HepG2 (cell line): ENCODE results near the gene IFIT5. TPM values are rescaled to one million over a fixed set of nuclear protein-coding genes. Genes with fewer than 3 reads are reported as not detected.
A peak's percentile ranks its signal among the peaks of the same experiment; 100 is the strongest.

Experiments
- ASH2L ChIP-seq: fragments of 300-600, 200-600 bp; sonication (generic); IDR thresholded peaks from 2 replicates; pipeline ENCODE4 v1.7.0; 2017; ENCODE audit warnings: low read depth, mild to moderate bottlenecking, moderate library complexity, mixed read lengths, low read length; ENCODE audit not compliant: insufficient read length
- DR1 ChIP-seq: sonication (generic); formaldehyde crosslinking; IDR thresholded peaks from 2 replicates; pipeline ENCODE4 v1.8.0; 2021; ENCODE audit warnings: mild to moderate bottlenecking, missing genetic modification reagents, inconsistent platforms
- GFI1 ChIP-seq: sonication (generic); formaldehyde crosslinking; IDR thresholded peaks from 2 replicates; pipeline ENCODE4 v1.5.0; 2020; ENCODE audit warnings: missing genetic modification reagents, mild to moderate bottlenecking, borderline replicate concordance
- JUN ChIP-seq: sonication (generic); formaldehyde crosslinking; IDR thresholded peaks from 2 replicates; pipeline ENCODE4 v1.4.0; 2020; ENCODE audit warnings: mild to moderate bottlenecking, missing genetic modification reagents
- LCORL ChIP-seq, 2 experiments: fragments of 450-650 bp in 1 of 2; sonication (generic) in 1 of 2; formaldehyde crosslinking in 1 of 2; IDR thresholded peaks; 2 replicates each; pipeline versions ENCODE4 v1.5.0 to v1.6.1; 2017 to 2020; ENCODE audit warnings: antibody characterized with exemption in 1 of 2, missing genetic modification reagents in 1 of 2
- MBD4 ChIP-seq: IDR thresholded peaks from 2 replicates; pipeline ENCODE4 v1.6.1; 2012; ENCODE audit warnings: low read length, inconsistent platforms, borderline replicate concordance
- POLR2AphosphoS2 ChIP-seq: IDR thresholded peaks from 2 replicates; pipeline ENCODE4 v1.6.1; 2011; ENCODE audit warnings: low read depth, low read length, improper control_type of control experiment
- SIX4 ChIP-seq: sonication (generic); formaldehyde crosslinking; IDR thresholded peaks from 2 replicates; pipeline ENCODE4 v1.4.0; 2020; ENCODE audit warnings: missing genetic modification reagents
- ZKSCAN5 ChIP-seq: sonication (generic); formaldehyde crosslinking; IDR thresholded peaks from 2 replicates; pipeline ENCODE4 v1.5.1; 2020; ENCODE audit warnings: mild to moderate bottlenecking, missing genetic modification reagents
- ZNF264 ChIP-seq: sonication (generic); formaldehyde crosslinking; IDR thresholded peaks from 2 replicates; pipeline ENCODE4 v1.4.0; 2020; ENCODE audit warnings: missing genetic modification reagents
- ZNF674 ChIP-seq: sonication (generic); formaldehyde crosslinking; IDR thresholded peaks from 2 replicates; pipeline ENCODE4 v1.5.0; 2020; ENCODE audit warnings: low read depth, mild to moderate bottlenecking, missing genetic modification reagents
- polyA plus RNA-seq, 8 experiments: library from polyadenylated mRNA; depleted of rRNA in 3 of 8; stranded (reverse) in 7 of 8; unstranded in 1 of 8; fragments of >200 nt; fragmentation: Illumina TruSeq in 4 of 8; extraction: Trizol in 4 of 8; gene quantifications; 2 replicates each; pipeline versions ENCODE4 v1.2.1 to v1.2.3, GENCODE V29; 2011 to 2016; ENCODE audit warnings: low read depth in 4 of 8, missing spikeins in 1 of 8, mixed read lengths in 1 of 8; ENCODE audit not compliant: insufficient read depth in 1 of 8
- total RNA-seq, 5 experiments: library from RNA; depleted of rRNA; stranded (reverse); fragments of >200 nt; fragmentation: Illumina TruSeq; extraction: Trizol; gene quantifications; 2 replicates each; pipeline ENCODE4 v1.2.3, GENCODE V29; 2016; ENCODE audit warnings: low read depth in 1 of 5
- TF ChIP-seq, protein P1 (sequence below): sonication (generic); formaldehyde crosslinking; IDR thresholded peaks from 2 replicates; pipeline ENCODE4 v1.4.0; 2020; ENCODE audit warnings: missing genetic modification reagents, borderline replicate concordance
- TF ChIP-seq, protein P2 (sequence below): sonication (generic); formaldehyde crosslinking; IDR thresholded peaks from 2 replicates; pipeline ENCODE4 v1.8.1; 2022; ENCODE audit warnings: low read depth, mild to moderate bottlenecking, missing genetic modification reagents
- TF ChIP-seq, protein P3 (sequence below): sonication (generic); formaldehyde crosslinking; IDR thresholded peaks from 2 replicates; pipeline ENCODE4 v1.4.0; 2020; ENCODE audit warnings: missing genetic modification reagents
- TF ChIP-seq, protein P4 (sequence below): sonication (generic); formaldehyde crosslinking; IDR thresholded peaks from 2 replicates; pipeline ENCODE4 v1.5.1; 2020; ENCODE audit warnings: missing genetic modification reagents, mild to moderate bottlenecking, borderline replicate concordance
- TF ChIP-seq, protein P5 (sequence below): sonication (generic); formaldehyde crosslinking; IDR thresholded peaks from 2 replicates; pipeline ENCODE4 v1.8.1; 2023; ENCODE audit warnings: mild to moderate bottlenecking, moderate library complexity, missing genetic modification reagents

IFIT5 gene
- total and polyA plus RNA-seq, 2 of the 13 experiments (the other 11 are each of a cell fraction or from before 2014, with no cell fraction given), result 2.2 to 8.3 TPM

DNA sequence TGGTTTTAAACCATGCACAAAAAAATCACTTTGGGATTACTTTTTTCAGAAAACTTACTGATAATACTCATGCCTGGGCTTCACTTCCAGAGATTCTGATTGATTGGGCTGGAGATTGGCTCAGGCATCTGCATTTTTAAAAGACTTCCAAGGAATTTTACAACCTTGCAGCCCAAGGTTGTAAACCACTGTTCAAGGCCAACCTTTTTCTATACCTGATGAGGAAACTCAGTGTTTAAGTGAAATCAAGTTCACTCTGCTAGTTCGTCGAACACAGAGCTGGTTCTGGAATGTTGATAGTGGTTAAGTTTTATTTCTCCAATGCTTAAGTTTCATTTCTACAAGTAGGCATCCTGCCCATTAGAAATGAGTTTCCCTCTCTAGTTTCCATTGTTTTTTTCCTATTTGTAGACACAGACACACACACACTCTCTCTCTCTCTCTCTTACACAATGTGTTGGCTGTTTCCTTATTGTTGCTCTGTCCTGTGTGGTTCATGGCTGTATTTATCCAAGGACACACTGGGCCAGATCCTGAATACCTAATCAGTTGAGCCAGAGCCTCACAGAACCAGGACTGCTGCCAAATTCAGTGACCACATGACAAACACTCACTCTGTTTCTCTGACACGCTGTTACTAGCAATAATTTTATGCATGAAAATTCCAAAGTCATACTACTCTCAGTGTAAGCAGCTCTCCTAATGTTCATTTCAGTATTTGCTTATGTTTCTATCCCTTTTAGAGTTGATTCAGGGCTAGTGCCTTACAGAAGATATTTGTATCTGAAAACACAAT is 40.3 kb upstream of the IFIT5 start (continued):
- TF ChIP-seq SIX4 (CRISPR knock-in tag) (0 out of 2 replicates have a peak, but pooled peaks have one; percentile 37), POLR2AphosphoS2 (no peak), DR1 (no peak), ZNF674 (no peak), ZKSCAN5 (CRISPR knock-in tag) (no peak), LCORL (IDR thresholded peaks at IDR 0.05) (peak; percentile 48; the same call in 1 of the 2 replicates), LCORL (CRISPR knock-in tag; IDR thresholded peaks at IDR 0.05) (peak; percentile 57; the same call in 1 of the 2 replicates), JUN (no peak), MBD4 (no peak), GFI1 (peak; percentile 79), ZNF264 (CRISPR knock-in tag) (no peak), ASH2L (peak; percentile 49)
- TF ChIP-seq, protein P1, sequence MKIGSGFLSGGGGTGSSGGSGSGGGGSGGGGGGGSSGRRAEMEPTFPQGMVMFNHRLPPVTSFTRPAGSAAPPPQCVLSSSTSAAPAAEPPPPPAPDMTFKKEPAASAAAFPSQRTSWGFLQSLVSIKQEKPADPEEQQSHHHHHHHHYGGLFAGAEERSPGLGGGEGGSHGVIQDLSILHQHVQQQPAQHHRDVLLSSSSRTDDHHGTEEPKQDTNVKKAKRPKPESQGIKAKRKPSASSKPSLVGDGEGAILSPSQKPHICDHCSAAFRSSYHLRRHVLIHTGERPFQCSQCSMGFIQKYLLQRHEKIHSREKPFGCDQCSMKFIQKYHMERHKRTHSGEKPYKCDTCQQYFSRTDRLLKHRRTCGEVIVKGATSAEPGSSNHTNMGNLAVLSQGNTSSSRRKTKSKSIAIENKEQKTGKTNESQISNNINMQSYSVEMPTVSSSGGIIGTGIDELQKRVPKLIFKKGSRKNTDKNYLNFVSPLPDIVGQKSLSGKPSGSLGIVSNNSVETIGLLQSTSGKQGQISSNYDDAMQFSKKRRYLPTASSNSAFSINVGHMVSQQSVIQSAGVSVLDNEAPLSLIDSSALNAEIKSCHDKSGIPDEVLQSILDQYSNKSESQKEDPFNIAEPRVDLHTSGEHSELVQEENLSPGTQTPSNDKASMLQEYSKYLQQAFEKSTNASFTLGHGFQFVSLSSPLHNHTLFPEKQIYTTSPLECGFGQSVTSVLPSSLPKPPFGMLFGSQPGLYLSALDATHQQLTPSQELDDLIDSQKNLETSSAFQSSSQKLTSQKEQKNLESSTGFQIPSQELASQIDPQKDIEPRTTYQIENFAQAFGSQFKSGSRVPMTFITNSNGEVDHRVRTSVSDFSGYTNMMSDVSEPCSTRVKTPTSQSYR, result peak; percentile 52; the same call in 1 of the 2 replicates
- TF ChIP-seq, protein P2, sequence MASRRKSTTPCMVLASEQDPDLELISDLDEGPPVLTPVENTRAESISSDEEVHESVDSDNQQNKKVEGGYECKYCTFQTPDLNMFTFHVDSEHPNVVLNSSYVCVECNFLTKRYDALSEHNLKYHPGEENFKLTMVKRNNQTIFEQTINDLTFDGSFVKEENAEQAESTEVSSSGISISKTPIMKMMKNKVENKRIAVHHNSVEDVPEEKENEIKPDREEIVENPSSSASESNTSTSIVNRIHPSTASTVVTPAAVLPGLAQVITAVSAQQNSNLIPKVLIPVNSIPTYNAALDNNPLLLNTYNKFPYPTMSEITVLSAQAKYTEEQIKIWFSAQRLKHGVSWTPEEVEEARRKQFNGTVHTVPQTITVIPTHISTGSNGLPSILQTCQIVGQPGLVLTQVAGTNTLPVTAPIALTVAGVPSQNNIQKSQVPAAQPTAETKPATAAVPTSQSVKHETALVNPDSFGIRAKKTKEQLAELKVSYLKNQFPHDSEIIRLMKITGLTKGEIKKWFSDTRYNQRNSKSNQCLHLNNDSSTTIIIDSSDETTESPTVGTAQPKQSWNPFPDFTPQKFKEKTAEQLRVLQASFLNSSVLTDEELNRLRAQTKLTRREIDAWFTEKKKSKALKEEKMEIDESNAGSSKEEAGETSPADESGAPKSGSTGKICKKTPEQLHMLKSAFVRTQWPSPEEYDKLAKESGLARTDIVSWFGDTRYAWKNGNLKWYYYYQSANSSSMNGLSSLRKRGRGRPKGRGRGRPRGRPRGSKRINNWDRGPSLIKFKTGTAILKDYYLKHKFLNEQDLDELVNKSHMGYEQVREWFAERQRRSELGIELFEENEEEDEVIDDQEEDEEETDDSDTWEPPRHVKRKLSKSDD (CRISPR knock-in tag), result no peak
- TF ChIP-seq, protein P3, sequence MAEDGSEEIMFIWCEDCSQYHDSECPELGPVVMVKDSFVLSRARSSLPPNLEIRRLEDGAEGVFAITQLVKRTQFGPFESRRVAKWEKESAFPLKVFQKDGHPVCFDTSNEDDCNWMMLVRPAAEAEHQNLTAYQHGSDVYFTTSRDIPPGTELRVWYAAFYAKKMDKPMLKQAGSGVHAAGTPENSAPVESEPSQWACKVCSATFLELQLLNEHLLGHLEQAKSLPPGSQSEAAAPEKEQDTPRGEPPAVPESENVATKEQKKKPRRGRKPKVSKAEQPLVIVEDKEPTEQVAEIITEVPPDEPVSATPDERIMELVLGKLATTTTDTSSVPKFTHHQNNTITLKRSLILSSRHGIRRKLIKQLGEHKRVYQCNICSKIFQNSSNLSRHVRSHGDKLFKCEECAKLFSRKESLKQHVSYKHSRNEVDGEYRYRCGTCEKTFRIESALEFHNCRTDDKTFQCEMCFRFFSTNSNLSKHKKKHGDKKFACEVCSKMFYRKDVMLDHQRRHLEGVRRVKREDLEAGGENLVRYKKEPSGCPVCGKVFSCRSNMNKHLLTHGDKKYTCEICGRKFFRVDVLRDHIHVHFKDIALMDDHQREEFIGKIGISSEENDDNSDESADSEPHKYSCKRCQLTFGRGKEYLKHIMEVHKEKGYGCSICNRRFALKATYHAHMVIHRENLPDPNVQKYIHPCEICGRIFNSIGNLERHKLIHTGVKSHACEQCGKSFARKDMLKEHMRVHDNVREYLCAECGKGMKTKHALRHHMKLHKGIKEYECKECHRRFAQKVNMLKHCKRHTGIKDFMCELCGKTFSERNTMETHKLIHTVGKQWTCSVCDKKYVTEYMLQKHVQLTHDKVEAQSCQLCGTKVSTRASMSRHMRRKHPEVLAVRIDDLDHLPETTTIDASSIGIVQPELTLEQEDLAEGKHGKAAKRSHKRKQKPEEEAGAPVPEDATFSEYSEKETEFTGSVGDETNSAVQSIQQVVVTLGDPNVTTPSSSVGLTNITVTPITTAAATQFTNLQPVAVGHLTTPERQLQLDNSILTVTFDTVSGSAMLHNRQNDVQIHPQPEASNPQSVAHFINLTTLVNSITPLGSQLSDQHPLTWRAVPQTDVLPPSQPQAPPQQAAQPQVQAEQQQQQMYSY (CRISPR knock-in tag), result no peak
- TF ChIP-seq, protein P4, sequence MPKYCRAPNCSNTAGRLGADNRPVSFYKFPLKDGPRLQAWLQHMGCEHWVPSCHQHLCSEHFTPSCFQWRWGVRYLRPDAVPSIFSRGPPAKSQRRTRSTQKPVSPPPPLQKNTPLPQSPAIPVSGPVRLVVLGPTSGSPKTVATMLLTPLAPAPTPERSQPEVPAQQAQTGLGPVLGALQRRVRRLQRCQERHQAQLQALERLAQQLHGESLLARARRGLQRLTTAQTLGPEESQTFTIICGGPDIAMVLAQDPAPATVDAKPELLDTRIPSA (CRISPR knock-in tag), result no peak
- TF ChIP-seq, protein P5, sequence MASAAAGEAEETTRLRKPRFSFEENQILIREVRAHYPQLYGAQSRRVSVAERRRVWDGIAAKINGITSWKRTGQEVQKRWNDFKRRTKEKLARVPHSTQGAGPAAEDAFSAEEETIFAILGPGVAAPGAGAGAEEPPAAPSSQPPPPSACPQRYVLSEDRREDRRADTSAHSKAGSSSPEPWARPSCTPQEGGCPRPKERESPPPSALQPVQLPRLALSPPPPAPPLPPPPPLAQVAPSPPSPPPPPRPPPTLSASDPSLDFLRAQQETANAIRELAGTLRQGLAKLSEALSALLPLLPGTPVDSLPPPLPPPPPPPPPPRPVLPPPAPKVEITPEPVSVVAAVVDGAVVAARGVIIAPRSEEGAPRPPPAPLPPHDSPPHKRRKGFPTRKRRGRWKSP, result no peak
